ENCODE results near the gene MYLK4. TPM values are rescaled to one million over a fixed set of nuclear protein-coding genes. Genes with fewer than 3 reads are reported as not detected.

The MYLK4 gene
- total RNA-seq, result 1 to 10 TPM in 2 of 8 experiments, under 1 TPM in 6; 0.18 to 1.4 (median 0.46) TPM

- no peak for ATAC-seq (replicated peaks in 6 of 8)
- Histone ChIP-seq H3K4me1 (replicated peaks in 1 of 2) (peaks cover 4 to 8% of the 10 kb centered on the region in 2 donors), H3K27ac (no peak within 1 kb of the TSS), H3K4me3 (no peak within 1 kb of the TSS)
- 22 to 93% (median 74%) methylated on average over 1 to 6 of the region's 7 CpGs for WGBS, 10 experiments
- in situ Hi-C loops (cut with MboI; ENCODE audit: low pct_unique_long_range_greater_than_20kb in 2 of 9, low sequenced_read_pairs in 9 of 9, unreplicated experiment in 9 of 9), result no loop called here
These were observed at the start of gene MYLK4 for GRCh38 chr6:2750832-2751231. Gene MYLK4, minus strand, starts transcription at chr6:2750922. Its CDS starts 1,628 bp downstream, at chr6:2749294.

GRCh38 chr6:2799936-2800527 is 49.3 kb upstream of the MYLK4 start:
- H3K4me1 ChIP-seq (replicated peaks in 1 of 2), result peaks cover 2 to 16% of the 10 kb centered on the region in 2 donors
- peak in 1 of 8 experiments; percentile 57 for ATAC-seq (replicated peaks in 6 of 8)
- in situ Hi-C loops (cut with MboI; ENCODE audit: low pct_unique_long_range_greater_than_20kb in 2 of 9, low sequenced_read_pairs in 9 of 9, unreplicated experiment in 9 of 9), result no loop called here
- whole genome bisulfite sequencing, 10 experiments, result 56 to 100% (median 88%) methylated on average over 3 to 10 of the region's 11 CpGs
- no peak overlapping the region for H3K27ac ChIP-seq
- no peak overlapping the region for H3K4me3 ChIP-seq

GRCh38 chr6:2798586-2799134 is 47.9 kb upstream of the MYLK4 start:
- 57 to 100% (median 87%) methylated on average over 1 to 10 of the region's 11 CpGs; no CpG with 5 or more reads in 2 of the 10 experiments for WGBS, 10 experiments

GRCh38 chr6:2797564-2798031 is 46.9 kb upstream of the MYLK4 start:
- 0 to 80% (median 58%) methylated on average over 1 to 2 of the region's 3 CpGs; no CpG with 5 or more reads in 6 of the 10 experiments for WGBS, 10 experiments
- H3K4me3 ChIP-seq, result no peak overlapping the region
- peaks cover 2 to 21% of the 10 kb centered on the region in 2 donors for H3K4me1 ChIP-seq (replicated peaks in 1 of 2)
- in situ Hi-C loops (cut with MboI; ENCODE audit: low pct_unique_long_range_greater_than_20kb in 2 of 9, low sequenced_read_pairs in 9 of 9, unreplicated experiment in 9 of 9), result no loop called here
- H3K27ac ChIP-seq, result no peak overlapping the region
- ATAC-seq (replicated peaks in 6 of 8), result peak in 7 of 8 experiments; percentile 18 to 67 (median 37)

More at GRCh38 chr6:2798586-2799134, 47.9 kb upstream of the MYLK4 start:
- Histone ChIP-seq H3K27ac (no peak overlapping the region), H3K4me1 (replicated peaks in 1 of 2) (peaks cover 2 to 17% of the 10 kb centered on the region in 2 donors), H3K4me3 (no peak overlapping the region)
- in situ Hi-C loops (cut with MboI; ENCODE audit: low pct_unique_long_range_greater_than_20kb in 2 of 9, low sequenced_read_pairs in 9 of 9, unreplicated experiment in 9 of 9), result no loop called here
- ATAC-seq (replicated peaks in 6 of 8), result no peak

- Histone ChIP-seq H3K27ac (no peak overlapping the region), H3K4me1 (replicated peaks in 1 of 2) (peaks cover 2 to 21% of the 10 kb centered on the region in 2 donors), H3K4me3 (no peak overlapping the region)
- in situ Hi-C loops (cut with MboI; ENCODE audit: low pct_unique_long_range_greater_than_20kb in 2 of 9, low sequenced_read_pairs in 9 of 9, unreplicated experiment in 9 of 9), result no loop called here
- no peak for ATAC-seq (replicated peaks in 6 of 8)
- WGBS, 10 experiments, result 67 to 100% (median 100%) methylated on average over 1 of the region's 6 CpGs; no CpG with 5 or more reads in 5 of the 10 experiments
These were observed 46.1 kb upstream of the MYLK4 start for GRCh38 chr6:2796861-2797260.

GRCh38 chr6:2795956-2796355 is 45.2 kb upstream of the MYLK4 start:
- H3K4me3 ChIP-seq, result no peak overlapping the region
- H3K27ac ChIP-seq, result no peak overlapping the region
- in situ Hi-C loops (cut with MboI; ENCODE audit: low pct_unique_long_range_greater_than_20kb in 2 of 9, low sequenced_read_pairs in 9 of 9, unreplicated experiment in 9 of 9), result no loop called here
- ATAC-seq (replicated peaks in 6 of 8), result no peak
- 83 to 100% (median 95%) methylated on average over 2 to 10 of the region's 16 CpGs; no CpG with 5 or more reads in 4 of the 10 experiments for WGBS, 10 experiments
- peaks cover 2 to 21% of the 10 kb centered on the region in 2 donors for H3K4me1 ChIP-seq (replicated peaks in 1 of 2)

GRCh38 chr6:2795162-2795561 is 44.4 kb upstream of the MYLK4 start:
- 50 to 100% (median 97%) methylated on average over 1 to 2 of the region's 2 CpGs for WGBS, 10 experiments
- Histone ChIP-seq H3K27ac (no peak overlapping the region), H3K4me3 (no peak overlapping the region), H3K4me1 (replicated peaks in 1 of 2) (peaks cover 2 to 21% of the 10 kb centered on the region in 2 donors)
- ATAC-seq (replicated peaks in 6 of 8), result no peak
- in situ Hi-C loops (cut with MboI; ENCODE audit: low pct_unique_long_range_greater_than_20kb in 2 of 9, low sequenced_read_pairs in 9 of 9, unreplicated experiment in 9 of 9), result no loop called here

GRCh38 chr6:2794171-2794730 is 43.5 kb upstream of the MYLK4 start:
- 0 to 100% (median 88%) methylated on average over 1 to 5 of the region's 5 CpGs; no CpG with 5 or more reads in 2 of the 10 experiments for WGBS, 10 experiments
- in situ Hi-C loops (cut with MboI; ENCODE audit: low pct_unique_long_range_greater_than_20kb in 2 of 9, low sequenced_read_pairs in 9 of 9, unreplicated experiment in 9 of 9), result no loop called here
- no peak overlapping the region for H3K4me3 ChIP-seq
- ATAC-seq (replicated peaks in 6 of 8), result peak in 2 of 8 experiments; percentile 3 to 4
- H3K27ac ChIP-seq, result no peak overlapping the region
- H3K4me1 ChIP-seq (replicated peaks in 1 of 2), result peaks cover 2 to 21% of the 10 kb centered on the region in 2 donors

GRCh38 chr6:2793534-2794151 is 42.9 kb upstream of the MYLK4 start:
- Histone ChIP-seq H3K4me1 (replicated peaks in 1 of 2) (peaks cover 2 to 19% of the 10 kb centered on the region in 2 donors), H3K27ac (no peak overlapping the region), H3K4me3 (no peak overlapping the region)
- ATAC-seq (replicated peaks in 6 of 8), result peak in 4 of 8 experiments; percentile 5 to 62 (median 28)
- in situ Hi-C loops (cut with MboI; ENCODE audit: low pct_unique_long_range_greater_than_20kb in 2 of 9, low sequenced_read_pairs in 9 of 9, unreplicated experiment in 9 of 9), result no loop called here
- WGBS, 10 experiments, result 0 to 100% (median 80%) methylated on average over 1 to 8 of the region's 9 CpGs; no CpG with 5 or more reads in 1 of the 10 experiments

GRCh38 chr6:2792330-2793110 is 41.8 kb upstream of the MYLK4 start:
- WGBS, 10 experiments, result 53 to 100% (median 90%) methylated on average over 1 to 13 of the region's 17 CpGs; no CpG with 5 or more reads in 1 of the 10 experiments
- in situ Hi-C loops (cut with MboI; ENCODE audit: low pct_unique_long_range_greater_than_20kb in 2 of 9, low sequenced_read_pairs in 9 of 9, unreplicated experiment in 9 of 9), result no loop called here
- Histone ChIP-seq H3K4me1 (replicated peaks in 1 of 2) (peaks cover 0 to 7% of the 10 kb centered on the region in 2 donors), H3K27ac (no peak overlapping the region), H3K4me3 (no peak overlapping the region)
- no peak for ATAC-seq (replicated peaks in 6 of 8)

- WGBS, 10 experiments, result 0 to 100% (median 29%) methylated on average over 1 to 4 of the region's 4 CpGs; no CpG with 5 or more reads in 3 of the 10 experiments
- peak in 2 of 8 experiments; percentile 20 to 54 for ATAC-seq (replicated peaks in 6 of 8)
- in situ Hi-C loops (cut with MboI; ENCODE audit: low pct_unique_long_range_greater_than_20kb in 2 of 9, low sequenced_read_pairs in 9 of 9, unreplicated experiment in 9 of 9), result no loop called here
- H3K27ac ChIP-seq, result no peak overlapping the region
- peaks cover 0 to 5% of the 10 kb centered on the region in 2 donors for H3K4me1 ChIP-seq (replicated peaks in 1 of 2)
- no peak overlapping the region for H3K4me3 ChIP-seq
These were observed 40.8 kb upstream of the MYLK4 start for GRCh38 chr6:2791450-2791974.
